ENCODE measurements around the gene SPAG17.
"Not testable (repeated sequence)": the region's sequence is repeated elsewhere in the genome, so short reads cannot be mapped to it uniquely, and the experiment has no call there.

The SPAG17 gene

GRCh38 chr1:117967477-117967876 lies 217.6 kb downstream of the SPAG17 start:
- no peak for DNase-seq

- DNase-seq, result no peak
Observed at GRCh38 chr1:117964290-117965038, 220.6 kb downstream of the SPAG17 start.

GRCh38 chr1:117959364-117959763 lies 225.7 kb downstream of the SPAG17 start:
- DNase-seq, result no peak

- DNase-seq, result no peak
Observed at GRCh38 chr1:117952386-117952785, 232.6 kb downstream of the SPAG17 start.

GRCh38 chr1:117942293-117942692 lies 242.7 kb downstream of the SPAG17 start:
- DNase-seq, result no peak

- DNase-seq, result no peak
Observed at GRCh38 chr1:117933769-117934168, 251.3 kb downstream of the SPAG17 start.

DNA sequence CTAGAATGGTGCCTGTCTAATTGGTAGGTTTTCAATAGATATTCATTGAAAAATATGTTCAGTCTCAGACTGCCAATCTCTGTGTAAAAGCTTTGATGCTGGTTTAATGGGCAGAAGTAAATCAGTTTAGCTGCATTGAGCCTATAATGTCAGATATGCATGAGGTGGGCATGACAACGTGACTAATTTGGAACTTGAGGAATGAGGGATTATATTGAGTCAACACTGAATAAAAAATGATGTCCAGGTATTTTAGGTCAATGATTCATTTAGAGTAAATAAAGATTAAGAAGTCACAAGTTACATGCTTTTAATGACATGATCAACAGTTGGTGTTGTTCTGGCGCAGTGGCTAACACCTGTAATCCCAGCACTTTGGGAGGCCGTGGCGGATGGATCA lies 252.5 kb downstream of the SPAG17 start:
- DNase-seq, result no peak

- no peak for DNase-seq
Observed at GRCh38 chr1:117930484-117930883, 254.5 kb downstream of the SPAG17 start.

- DNase-seq, result no peak
Observed at GRCh38 chr1:117930173-117930447, 254.9 kb downstream of the SPAG17 start.

- peak; percentile 95 for DNase-seq
Observed at GRCh38 chr1:117929343-117930172, 255.5 kb downstream of the SPAG17 start, which contains the start of the genes GDAP2 and WDR3. TSS of gene GDAP2 (minus strand) at chr1:117929621. CDS start at chr1:117920357, 9,264 bp downstream. TSS of gene WDR3 (plus strand) at chr1:117929739. CDS start at chr1:117933320, 3,581 bp downstream.

- DNase-seq, result no peak
Observed at GRCh38 chr1:117928881-117929342, 256.1 kb downstream of the SPAG17 start.

DNA sequence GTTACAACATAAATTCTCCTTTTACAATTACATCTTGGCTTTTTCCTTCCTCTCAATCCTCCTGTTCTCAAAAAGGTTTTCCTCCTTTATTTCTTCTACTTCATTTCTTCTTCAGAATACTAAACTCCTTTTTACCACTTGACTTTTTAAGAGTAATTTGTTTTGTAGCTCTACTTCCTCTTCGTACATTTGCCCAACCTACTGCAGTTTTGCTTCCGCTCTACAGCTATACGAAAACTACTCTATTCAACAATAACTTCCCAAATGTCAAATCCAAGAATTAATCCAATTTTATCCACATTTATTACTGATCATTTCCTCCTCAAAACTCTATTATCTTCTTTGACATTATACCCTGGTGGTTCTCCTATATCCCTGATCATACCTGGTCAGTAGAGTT lies 259.0 kb downstream of the SPAG17 start:
- DNase-seq, result no peak

DNA sequence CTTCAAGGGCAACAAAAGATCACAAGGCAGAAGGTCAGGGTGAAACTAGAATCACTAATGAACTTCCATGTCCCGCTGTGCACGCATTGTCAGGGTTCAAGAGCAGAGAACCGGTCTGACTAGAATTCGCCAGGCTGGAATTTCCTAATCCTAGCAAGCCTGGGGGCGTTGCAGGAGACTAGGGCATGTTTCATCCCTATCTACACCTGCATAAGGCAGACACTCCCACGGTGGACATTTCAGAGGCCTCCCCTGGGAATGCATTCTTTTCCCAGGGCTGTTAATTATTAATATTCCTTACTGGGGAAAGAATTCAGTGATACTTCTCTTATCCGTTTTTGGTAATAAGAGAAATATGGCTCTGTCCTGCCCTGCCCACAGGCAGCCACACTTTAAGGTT lies 262.3 kb downstream of the SPAG17 start:
- DNase-seq, result not testable (repeated sequence)

DNA sequence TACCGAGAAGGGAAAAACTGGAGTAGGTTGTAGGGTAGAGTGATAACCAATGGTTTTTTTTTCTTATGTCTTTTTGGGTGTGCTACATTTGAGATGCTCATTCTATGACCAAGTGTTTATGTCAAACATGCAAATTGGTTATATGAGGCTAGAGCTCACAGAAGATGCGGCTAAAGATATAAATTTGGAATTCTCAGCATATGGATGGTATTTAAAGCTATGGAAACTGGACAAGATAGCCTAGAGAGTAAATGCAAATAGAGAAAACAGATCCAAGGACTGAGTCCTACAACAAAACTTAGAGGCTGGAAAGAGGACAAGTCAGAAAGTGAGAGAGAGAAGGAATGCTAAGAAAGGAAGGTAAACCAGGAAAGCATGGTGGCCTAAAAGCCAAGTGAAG lies 263.0 kb downstream of the SPAG17 start:
- DNase-seq, result no peak

DNA sequence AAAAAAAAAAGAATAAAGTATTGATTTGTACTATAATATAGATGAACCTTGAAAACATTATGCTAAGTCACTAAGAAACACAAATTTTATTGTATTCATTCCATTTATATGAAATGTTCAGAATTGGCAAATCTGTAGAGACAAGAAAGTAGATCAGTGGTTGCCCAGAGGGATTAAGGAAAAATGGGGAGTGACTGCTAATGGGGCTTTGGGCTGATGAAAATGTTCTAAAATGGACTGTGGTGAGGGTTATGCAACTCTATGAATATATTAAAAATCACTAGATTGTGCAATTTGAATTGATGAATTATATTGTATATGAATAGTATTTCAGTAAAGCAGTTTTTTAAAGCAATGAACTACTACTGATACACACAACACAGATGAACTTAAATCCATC lies 265.7 kb downstream of the SPAG17 start:
- no peak for DNase-seq

- no peak for DNase-seq
Observed at GRCh38 chr1:117911051-117911450, 274.0 kb downstream of the SPAG17 start.

DNA sequence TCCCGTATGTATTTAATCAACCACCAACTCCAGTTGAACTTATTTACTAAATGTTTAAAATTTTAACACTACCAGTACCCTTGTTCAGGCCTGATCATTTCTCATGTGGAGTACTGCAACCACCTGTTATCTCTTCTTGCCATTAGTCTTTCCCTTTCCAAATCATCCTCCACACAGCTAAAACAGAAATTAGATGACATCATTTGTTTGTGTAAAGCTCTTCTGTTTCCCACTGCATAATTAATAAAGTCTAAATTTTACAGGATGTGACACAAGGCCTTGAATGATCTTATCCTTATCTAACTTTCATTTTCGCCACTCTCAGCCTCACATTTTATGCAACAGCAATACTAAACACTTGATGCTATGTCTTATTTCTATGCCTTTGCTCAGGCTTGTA lies 280.0 kb downstream of the SPAG17 start:
- no peak for DNase-seq

GRCh38 chr1:117904485-117904884 lies 280.5 kb downstream of the SPAG17 start:
- no peak for DNase-seq

All from NCI-H510A (cell line).